D721Med (cell line): ENCODE data around the gene ZNF346.

Source experiments
- DNase-seq: peaks from one replicate; pipeline ENCODE4 v3.0.0; 2011; ENCODE audit warnings: low spot score; ENCODE audit not compliant: insufficient read length
- FAIRE-seq: peaks from 2 replicates; lab custom pipeline; 2011; peaks lifted over from hg19 to GRCh38; lab: Jason Lieb, UNC
- TF ChIP-seq, protein P1 (sequence below): IDR thresholded peaks from 2 replicates; pipeline ENCODE4 v1.5.1; 2012; ENCODE audit warnings: mild to moderate bottlenecking, control low read depth; ENCODE audit not compliant: insufficient read depth; ENCODE audit errors: missing control alignments

Gene ZNF346

DNA sequence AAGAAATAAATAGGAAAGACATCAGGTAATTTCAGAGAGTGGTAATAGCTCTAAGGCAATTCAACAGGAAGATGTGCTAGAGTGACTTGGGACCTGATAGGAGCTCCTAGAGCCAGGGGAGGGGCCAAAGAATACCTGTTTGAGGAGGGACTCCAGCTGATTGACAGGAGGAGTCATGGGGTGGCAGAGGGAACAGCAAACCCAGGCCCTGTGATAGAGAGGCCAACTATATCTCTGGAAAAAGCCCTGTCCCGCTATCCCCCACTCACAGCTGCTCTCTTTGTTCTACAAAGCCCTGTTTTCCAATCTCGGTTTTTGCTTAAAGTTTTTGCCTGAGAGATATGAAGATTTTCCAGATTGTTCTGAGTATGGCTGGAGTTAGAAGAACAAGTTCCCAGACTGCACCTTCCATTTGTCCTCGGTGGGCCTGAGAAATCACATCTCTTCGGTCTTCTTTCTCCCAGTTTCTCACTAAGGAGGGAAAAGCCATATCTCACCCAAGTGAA, 102.0 kb downstream of the ZNF346 start:
- TF ChIP-seq, protein P1, sequence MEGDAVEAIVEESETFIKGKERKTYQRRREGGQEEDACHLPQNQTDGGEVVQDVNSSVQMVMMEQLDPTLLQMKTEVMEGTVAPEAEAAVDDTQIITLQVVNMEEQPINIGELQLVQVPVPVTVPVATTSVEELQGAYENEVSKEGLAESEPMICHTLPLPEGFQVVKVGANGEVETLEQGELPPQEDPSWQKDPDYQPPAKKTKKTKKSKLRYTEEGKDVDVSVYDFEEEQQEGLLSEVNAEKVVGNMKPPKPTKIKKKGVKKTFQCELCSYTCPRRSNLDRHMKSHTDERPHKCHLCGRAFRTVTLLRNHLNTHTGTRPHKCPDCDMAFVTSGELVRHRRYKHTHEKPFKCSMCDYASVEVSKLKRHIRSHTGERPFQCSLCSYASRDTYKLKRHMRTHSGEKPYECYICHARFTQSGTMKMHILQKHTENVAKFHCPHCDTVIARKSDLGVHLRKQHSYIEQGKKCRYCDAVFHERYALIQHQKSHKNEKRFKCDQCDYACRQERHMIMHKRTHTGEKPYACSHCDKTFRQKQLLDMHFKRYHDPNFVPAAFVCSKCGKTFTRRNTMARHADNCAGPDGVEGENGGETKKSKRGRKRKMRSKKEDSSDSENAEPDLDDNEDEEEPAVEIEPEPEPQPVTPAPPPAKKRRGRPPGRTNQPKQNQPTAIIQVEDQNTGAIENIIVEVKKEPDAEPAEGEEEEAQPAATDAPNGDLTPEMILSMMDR: no peak
- FAIRE-seq (no peak), DNase-seq (no peak)

- no peak for DNase-seq
- TF ChIP-seq, protein P1: no peak
- FAIRE-seq: no peak
These were observed 104.3 kb downstream of the ZNF346 start for GRCh38 chr5:177126771-177127170.

DNA sequence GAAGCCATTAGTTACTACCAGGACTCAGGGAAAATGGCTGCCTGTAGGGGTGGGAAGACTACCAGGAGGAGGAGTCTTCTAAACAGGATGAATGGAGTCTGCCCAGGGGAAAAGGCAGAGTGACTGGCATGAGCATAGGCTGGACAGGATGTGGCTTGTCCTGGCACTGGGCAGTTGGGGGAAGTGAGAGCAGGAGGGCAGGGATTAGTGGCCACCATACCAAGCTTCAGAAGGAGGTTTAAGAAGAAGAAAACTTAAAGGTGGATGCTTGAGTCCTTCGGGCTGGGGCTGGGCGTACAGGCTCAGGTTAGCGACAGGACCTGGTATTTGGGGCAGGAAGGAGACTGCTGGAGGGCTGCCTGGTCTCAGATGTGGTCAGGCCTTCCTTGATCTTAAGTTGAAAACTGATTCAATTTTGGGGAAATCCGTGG, 106.1 kb downstream of the ZNF346 start:
- TF ChIP-seq, protein P1: no peak
- DNase-seq (no peak), FAIRE-seq (no peak)

GRCh38 chr5:177130211-177131018, 107.9 kb downstream of the ZNF346 start:
- DNase-seq (no peak), FAIRE-seq (no peak)
- TF ChIP-seq, protein P1: no peak
